ENCODE measurements around the gene WEE1.

DNA sequence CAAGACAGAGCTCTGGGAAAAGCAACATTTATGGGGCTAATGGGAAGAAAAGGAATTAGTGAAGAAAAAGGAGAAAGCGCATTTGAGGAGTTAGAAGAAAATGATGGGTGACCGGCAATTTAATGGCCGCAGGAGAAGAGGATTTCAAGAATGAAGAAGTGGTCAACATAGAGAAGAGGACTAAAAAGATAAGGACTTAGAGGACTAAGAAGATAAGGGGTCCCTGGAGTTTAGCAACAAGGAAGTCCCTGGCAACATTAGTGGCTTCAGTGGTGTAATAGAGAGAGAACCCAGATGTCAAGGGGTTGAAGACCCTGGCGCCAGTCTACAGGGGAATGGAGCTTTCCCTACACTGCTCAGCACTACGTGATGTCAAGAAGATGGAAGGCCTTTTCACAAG, 32.3 kb downstream of the WEE1 start:
- TF ChIP-seq, protein P1, sequence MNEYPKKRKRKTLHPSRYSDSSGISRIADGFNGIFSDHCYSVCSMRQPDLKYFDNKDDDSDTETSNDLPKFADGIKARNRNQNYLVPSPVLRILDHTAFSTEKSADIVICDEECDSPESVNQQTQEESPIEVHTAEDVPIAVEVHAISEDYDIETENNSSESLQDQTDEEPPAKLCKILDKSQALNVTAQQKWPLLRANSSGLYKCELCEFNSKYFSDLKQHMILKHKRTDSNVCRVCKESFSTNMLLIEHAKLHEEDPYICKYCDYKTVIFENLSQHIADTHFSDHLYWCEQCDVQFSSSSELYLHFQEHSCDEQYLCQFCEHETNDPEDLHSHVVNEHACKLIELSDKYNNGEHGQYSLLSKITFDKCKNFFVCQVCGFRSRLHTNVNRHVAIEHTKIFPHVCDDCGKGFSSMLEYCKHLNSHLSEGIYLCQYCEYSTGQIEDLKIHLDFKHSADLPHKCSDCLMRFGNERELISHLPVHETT (tag by site-specific recombination; IDR thresholded peaks at IDR 0.05): no peak
- TF ChIP-seq, protein P2, sequence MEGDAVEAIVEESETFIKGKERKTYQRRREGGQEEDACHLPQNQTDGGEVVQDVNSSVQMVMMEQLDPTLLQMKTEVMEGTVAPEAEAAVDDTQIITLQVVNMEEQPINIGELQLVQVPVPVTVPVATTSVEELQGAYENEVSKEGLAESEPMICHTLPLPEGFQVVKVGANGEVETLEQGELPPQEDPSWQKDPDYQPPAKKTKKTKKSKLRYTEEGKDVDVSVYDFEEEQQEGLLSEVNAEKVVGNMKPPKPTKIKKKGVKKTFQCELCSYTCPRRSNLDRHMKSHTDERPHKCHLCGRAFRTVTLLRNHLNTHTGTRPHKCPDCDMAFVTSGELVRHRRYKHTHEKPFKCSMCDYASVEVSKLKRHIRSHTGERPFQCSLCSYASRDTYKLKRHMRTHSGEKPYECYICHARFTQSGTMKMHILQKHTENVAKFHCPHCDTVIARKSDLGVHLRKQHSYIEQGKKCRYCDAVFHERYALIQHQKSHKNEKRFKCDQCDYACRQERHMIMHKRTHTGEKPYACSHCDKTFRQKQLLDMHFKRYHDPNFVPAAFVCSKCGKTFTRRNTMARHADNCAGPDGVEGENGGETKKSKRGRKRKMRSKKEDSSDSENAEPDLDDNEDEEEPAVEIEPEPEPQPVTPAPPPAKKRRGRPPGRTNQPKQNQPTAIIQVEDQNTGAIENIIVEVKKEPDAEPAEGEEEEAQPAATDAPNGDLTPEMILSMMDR (tag by site-specific recombination; IDR thresholded peaks at IDR 0.05): no peak
- TF ChIP-seq, protein P3, sequence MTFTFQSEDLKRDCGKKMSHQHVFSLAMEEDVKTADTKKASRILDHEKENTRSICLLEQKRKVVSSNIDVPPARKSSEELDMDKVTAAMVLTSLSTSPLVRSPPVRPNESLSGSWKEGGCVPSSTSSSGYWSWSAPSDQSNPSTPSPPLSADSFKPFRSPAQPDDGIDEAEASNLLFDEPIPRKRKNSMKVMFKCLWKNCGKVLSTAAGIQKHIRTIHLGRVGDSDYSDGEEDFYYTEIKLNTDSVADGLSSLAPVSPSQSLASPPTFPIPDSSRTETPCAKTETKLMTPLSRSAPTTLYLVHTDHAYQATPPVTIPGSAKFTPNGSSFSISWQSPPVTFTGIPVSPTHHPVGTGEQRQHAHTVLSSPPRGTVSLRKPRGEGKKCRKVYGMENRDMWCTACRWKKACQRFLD (tag by site-specific recombination; IDR thresholded peaks at IDR 0.05): no peak
- no peak for TF ChIP-seq ZNF302 (tag by site-specific recombination; IDR thresholded peaks at IDR 0.05; ENCODE audit: low read depth)

Data from HEK293 (cell line).